Stomach smooth muscle (tissue), 2 donors: ENCODE results near the gene BAZ2B.

Experiments used
- H3K27ac ChIP-seq: one replicate; pipeline ENCODE4 v1.7.0; 2013; ENCODE audit warnings: mild to moderate bottlenecking, low read length, inconsistent platforms
- H3K27me3 ChIP-seq, 2 donors: one replicate each; pipeline ENCODE4 v1.7.0; 2013; ENCODE audit warnings: low read length in 2 of 2; ENCODE audit not compliant: insufficient read depth in 2 of 2, control insufficient read depth in 1 of 2
- H3K36me3 ChIP-seq, 2 donors: one replicate each; pipeline ENCODE4 v1.7.0; 2013; ENCODE audit warnings: low read length in 2 of 2; ENCODE audit not compliant: control insufficient read depth in 2 of 2, insufficient read depth in 2 of 2
- H3K4me1 ChIP-seq: one replicate; pipeline ENCODE4 v1.7.0; 2013; ENCODE audit warnings: low read length; ENCODE audit not compliant: control insufficient read depth, insufficient read depth
- H3K4me3 ChIP-seq, 2 donors: one replicate each; pipeline ENCODE4 v1.7.0; 2013; ENCODE audit warnings: low read length in 2 of 2
- H3K9ac ChIP-seq, 2 donors: one replicate each; pipeline ENCODE4 v1.7.0; 2013; ENCODE audit warnings: low read length in 2 of 2, mild to moderate bottlenecking in 1 of 2
- H3K9me3 ChIP-seq, 2 donors: one replicate each; pipeline ENCODE4 v1.7.0; 2013; ENCODE audit warnings: low read length in 2 of 2; ENCODE audit not compliant: control insufficient read depth in 2 of 2
- donor health status: healthy.
- donor health status: Pancreatic carcinoma.

The BAZ2B gene

DNA sequence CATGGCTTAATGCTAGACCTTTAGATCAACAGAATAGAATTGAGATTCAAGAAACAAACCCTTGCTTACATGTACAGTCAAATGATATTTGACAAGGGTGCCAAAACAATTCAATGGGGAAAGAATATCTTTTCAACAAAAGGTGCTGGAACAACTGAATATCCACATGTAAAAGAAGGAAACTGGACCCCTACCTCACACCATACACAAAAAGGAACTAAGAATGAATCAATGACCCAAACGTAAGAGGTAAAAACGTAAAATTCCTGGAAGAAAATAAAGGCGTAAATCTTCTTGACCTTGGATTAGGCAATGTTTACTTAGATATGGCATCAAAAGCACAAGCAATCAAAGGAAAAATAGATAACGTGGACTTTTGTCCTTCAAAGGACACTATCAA is 43.1 kb downstream of the BAZ2B start:
- no peaks in the 10 kb centered on the region for H3K4me1 ChIP-seq
- H3K27me3 ChIP-seq = no peaks in the 10 kb centered on the region
- H3K36me3 ChIP-seq = no peaks in the 10 kb centered on the region
- no peak overlapping the region for H3K4me3 ChIP-seq
- H3K9me3 ChIP-seq = no peaks in the 10 kb centered on the region
- no peak overlapping the region for H3K27ac ChIP-seq
- no peak overlapping the region for H3K9ac ChIP-seq

DNA sequence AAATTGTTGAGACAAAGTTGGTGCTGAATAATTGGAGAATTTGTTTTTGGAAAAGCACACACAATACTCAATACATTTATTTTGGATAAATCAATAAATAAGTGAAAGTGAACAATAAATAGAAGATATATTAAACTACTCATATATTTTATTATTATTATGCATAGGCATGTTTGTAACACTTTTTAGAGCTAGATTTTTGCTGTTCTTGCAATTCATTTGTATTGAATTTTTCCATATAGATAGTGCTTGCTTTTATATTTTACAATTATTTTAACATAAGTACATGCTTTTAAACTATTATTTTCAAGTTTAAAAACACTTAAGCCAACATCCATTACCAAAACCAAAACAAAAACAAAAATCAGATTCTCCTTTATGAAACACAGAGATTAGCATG is 43.9 kb downstream of the BAZ2B start:
- no peaks in the 10 kb centered on the region for H3K9me3 ChIP-seq
- H3K27ac ChIP-seq = no peak overlapping the region
- no peaks in the 10 kb centered on the region for H3K36me3 ChIP-seq
- no peaks in the 10 kb centered on the region for H3K4me1 ChIP-seq
- H3K9ac ChIP-seq = no peak overlapping the region
- no peak overlapping the region for H3K4me3 ChIP-seq
- H3K27me3 ChIP-seq = no peaks in the 10 kb centered on the region

DNA sequence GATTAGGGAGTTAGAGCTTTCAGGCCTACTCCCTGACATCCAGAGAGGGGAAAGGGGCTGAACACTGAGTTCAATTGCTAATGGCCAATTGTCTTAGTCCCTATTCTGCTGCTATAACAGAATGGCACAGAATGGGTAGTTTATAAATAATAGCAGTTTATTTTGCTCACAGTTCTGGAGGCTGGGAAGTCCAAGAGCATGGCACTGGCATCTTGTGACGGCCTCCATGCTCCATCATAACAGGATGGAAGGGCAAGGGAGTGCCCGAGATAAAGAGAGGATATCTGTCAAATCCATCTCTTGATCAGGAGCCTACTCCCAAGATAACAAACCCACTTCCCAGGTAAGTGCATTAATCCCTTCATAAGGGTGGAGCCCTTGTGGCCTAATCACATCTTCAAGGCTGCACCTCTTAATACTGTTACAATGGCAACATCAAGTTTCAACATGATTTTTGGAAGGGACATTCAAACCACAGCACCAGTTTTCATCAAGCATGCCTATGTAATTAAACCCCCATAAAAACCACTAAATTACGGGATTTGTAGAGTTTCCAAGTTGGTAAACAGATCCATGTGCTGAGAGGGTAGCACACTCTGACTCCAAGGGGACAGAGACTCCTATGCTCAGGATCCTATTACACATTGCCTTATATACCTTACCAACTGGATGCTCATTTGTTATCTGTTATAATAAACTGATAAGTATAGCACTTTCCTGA is 44.6 kb downstream of the BAZ2B start:
- no peaks in the 10 kb centered on the region for H3K9me3 ChIP-seq
- no peaks in the 10 kb centered on the region for H3K36me3 ChIP-seq
- H3K27me3 ChIP-seq = no peaks in the 10 kb centered on the region
- no peak overlapping the region for H3K27ac ChIP-seq
- H3K4me1 ChIP-seq = no peaks in the 10 kb centered on the region
- H3K4me3 ChIP-seq = no peak overlapping the region
- H3K9ac ChIP-seq = no peak overlapping the region

DNA sequence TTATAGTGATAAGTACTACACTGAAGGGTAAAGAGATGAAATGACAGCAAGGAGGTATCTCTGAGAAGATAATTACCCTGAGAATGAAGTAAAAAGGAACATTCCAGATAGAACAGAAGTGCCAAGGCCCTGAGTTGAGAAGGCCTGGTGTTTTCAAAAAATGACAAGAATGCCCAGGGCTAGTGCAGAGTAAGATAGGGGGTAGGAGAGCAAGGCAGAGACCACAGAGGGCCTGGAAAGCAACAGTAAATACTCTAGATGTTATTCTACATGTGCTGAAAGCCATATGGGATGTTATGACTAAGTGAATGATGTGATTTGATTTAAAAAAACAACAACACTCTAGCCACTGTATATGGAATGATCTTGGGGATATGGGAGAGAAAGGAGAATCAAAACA is 52.3 kb downstream of the BAZ2B start:
- Histone ChIP-seq H3K36me3 (no peaks in the 10 kb centered on the region), H3K27ac (no peak overlapping the region), H3K27me3 (no peaks in the 10 kb centered on the region), H3K9me3 (no peaks in the 10 kb centered on the region), H3K4me1 (no peaks in the 10 kb centered on the region), H3K9ac (no peak overlapping the region), H3K4me3 (no peak overlapping the region)

DNA sequence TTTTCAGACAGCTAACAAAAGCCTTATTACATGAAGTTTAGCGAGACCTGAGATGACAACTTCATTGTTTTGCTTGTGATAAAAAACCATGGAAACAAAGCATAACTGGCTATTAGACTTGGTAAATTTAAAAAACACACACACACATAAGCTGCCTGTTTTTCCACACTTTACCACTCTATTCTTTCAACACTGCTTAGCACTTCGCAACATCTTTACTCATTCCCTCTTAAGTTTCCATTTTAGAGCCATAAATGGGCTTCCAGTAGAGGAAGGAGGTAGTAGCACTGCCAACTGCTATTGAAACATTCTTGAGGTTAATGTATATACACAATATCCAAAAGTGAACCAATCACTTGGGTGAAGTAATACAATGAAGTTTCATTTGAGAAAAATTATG is 54.1 kb downstream of the BAZ2B start:
- Histone ChIP-seq H3K9ac (no peak overlapping the region), H3K27ac (no peak overlapping the region), H3K4me1 (no peaks in the 10 kb centered on the region), H3K27me3 (no peaks in the 10 kb centered on the region), H3K9me3 (no peaks in the 10 kb centered on the region), H3K36me3 (no peaks in the 10 kb centered on the region), H3K4me3 (no peak overlapping the region)

DNA sequence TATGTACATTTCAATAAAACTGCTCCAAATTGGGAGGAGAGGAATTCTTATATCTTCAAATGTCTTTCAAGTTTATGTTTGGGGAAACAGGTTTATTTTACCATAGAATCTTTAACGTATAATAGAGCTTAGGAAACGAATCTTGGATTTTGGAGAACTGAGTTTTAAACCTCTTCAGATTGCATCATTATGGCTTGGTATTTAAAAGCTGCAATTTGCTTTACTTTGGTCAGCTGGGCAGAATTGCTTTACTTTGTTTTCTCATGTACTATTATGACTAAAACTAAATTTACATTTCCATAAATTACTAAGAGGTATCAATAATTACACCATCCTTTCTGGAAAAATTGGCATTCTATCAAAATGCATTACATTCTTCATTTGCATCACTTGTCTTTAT is 54.6 kb downstream of the BAZ2B start:
- H3K4me1 ChIP-seq = no peaks in the 10 kb centered on the region
- no peaks in the 10 kb centered on the region for H3K27me3 ChIP-seq
- no peaks in the 10 kb centered on the region for H3K36me3 ChIP-seq
- no peak overlapping the region for H3K9ac ChIP-seq
- no peak overlapping the region for H3K27ac ChIP-seq
- H3K9me3 ChIP-seq = no peaks in the 10 kb centered on the region
- no peak overlapping the region for H3K4me3 ChIP-seq

DNA sequence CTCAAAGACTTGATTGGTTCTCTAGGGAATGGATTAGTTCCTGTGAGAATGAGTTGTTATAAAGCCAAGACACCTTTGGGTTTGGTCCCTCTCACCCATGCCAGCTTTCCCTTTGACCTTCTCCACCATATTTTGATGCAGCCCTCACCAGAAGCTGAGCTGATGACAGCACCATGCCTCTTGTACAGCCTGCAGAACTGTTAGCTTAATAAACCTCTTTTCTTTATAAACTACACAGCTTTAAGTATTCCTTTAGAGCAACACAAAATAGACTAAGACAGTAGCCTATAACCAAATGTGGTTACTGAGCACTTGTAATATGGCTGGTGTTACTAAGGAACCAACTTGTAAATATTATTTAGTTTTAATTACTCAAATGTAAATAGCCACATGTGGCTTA is 55.1 kb downstream of the BAZ2B start:
- no peak overlapping the region for H3K9ac ChIP-seq
- no peak overlapping the region for H3K4me3 ChIP-seq
- H3K27me3 ChIP-seq = no peaks in the 10 kb centered on the region
- no peaks in the 10 kb centered on the region for H3K36me3 ChIP-seq
- H3K27ac ChIP-seq = no peak overlapping the region
- H3K4me1 ChIP-seq = no peaks in the 10 kb centered on the region
- H3K9me3 ChIP-seq = no peaks in the 10 kb centered on the region

DNA sequence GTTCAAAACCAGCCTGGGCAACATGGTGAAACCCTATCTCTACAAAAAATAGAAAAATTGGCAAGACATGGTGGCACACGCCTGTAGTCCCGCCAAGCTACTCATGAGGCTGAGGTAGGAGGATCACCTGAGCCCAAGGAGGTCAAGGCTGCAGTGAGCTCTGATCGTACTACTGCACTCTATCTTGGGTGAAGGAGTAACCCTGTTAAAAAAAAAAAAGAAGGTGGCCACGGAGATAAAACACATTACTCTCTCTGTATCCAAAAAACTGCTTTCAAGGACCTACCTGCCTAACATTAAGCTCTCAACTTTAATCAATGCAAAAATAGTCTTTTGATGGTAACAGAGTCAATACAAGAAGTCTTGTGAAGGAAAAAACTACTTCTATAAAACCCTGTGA is 57.3 kb downstream of the BAZ2B start:
- Histone ChIP-seq H3K4me3 (no peak overlapping the region), H3K9me3 (no peaks in the 10 kb centered on the region), H3K9ac (no peak overlapping the region), H3K27me3 (no peaks in the 10 kb centered on the region), H3K36me3 (no peaks in the 10 kb centered on the region), H3K27ac (no peak overlapping the region), H3K4me1 (no peaks in the 10 kb centered on the region)

DNA sequence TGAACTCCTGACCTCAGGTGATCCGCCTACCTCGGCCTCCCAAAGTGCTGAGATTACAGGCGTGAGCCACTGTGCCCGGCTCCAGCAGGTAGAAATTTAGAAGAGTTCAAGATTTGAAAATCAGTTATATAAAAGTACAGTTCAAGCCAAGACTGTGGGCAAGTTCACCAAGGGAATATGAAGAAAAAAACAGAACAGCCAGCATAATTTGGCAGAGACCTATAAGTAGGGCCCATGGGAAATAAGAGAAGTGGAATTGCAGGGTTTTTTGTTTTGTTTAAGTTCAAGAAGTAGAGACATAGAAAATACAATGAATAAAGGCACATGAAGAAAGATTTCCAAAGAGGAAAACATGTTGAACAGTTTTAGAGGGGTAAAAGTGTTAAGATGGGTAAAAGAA is 57.9 kb downstream of the BAZ2B start:
- Histone ChIP-seq H3K4me1 (no peaks in the 10 kb centered on the region), H3K4me3 (no peak overlapping the region), H3K9ac (no peak overlapping the region), H3K27me3 (no peaks in the 10 kb centered on the region), H3K36me3 (no peaks in the 10 kb centered on the region), H3K27ac (no peak overlapping the region), H3K9me3 (no peaks in the 10 kb centered on the region)

DNA sequence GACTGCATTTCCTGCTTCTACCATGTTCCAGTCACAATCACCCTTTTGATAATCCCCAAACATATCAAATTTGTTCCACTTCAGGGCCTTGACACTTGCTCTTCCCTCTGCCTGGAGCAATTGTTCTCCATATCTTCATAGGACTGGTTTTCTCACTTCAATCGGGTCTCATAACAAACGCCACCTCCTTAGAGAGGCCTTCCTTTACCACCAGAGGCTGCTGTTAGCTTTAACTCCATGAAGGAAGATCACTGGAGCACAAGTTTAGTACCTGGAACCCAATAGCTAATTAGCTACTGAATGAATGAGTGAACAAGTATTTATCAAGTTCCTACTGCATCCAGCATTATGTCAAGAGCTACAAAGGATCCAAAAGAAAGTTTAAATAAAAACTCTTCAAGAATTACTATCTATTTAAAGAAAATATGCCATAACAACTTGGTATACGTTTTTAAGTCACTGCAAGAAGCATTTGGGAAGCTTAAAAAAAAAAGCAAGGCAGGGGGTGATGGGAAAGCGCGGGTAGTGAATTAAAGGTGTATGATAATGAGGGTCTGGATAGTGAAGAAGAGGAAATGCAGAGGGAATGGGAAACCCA is 58.8 kb downstream of the BAZ2B start:
- Histone ChIP-seq H3K27me3 (no peaks in the 10 kb centered on the region), H3K9ac (no peak overlapping the region), H3K9me3 (no peaks in the 10 kb centered on the region), H3K4me1 (no peaks in the 10 kb centered on the region), H3K4me3 (no peak overlapping the region), H3K36me3 (no peaks in the 10 kb centered on the region), H3K27ac (no peak overlapping the region)

DNA sequence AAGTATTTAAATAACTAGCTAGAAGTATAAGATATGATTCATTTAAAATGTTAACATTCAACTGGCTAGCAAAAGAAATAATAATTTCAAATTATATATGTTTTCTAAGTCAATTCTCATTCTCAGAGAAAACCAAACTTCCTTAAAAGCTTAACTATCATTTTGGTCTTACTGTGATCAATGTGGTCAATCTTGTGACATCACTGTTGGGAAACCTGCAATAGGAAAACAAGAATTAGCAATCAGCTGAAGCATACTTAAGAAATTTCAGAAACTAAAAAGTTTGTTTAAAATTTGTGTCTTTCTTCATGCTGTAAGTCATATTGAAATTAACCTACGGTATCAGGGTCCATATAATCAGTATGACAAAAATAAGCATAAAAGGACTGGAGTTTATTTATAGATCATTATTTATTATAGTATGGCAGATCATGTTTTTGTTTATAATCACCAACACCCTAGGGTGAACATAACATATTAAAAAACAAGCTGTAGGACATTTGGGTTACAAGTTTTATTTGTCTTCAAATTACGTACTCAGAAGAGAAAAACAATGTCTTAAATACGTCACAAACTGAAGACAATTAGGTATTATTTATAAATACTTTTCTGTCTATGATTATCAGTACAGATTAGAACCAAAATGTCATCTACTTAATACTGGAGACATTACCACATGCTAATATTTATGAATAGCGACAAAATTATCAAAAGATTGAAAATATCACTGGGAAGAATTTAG is 60.5 kb downstream of the BAZ2B start:
- Histone ChIP-seq H3K27ac (no peak overlapping the region), H3K4me1 (no peaks in the 10 kb centered on the region), H3K36me3 (no peaks in the 10 kb centered on the region), H3K9me3 (no peaks in the 10 kb centered on the region), H3K27me3 (no peaks in the 10 kb centered on the region), H3K4me3 (no peak overlapping the region), H3K9ac (no peak overlapping the region)
